Measurements from ENCODE around the gene NR5A2. TPM values are rescaled to one million over a fixed set of nuclear protein-coding genes. Genes with fewer than 3 reads are reported as not detected.

NR5A2 gene
- total RNA-seq, 1 donor from 2014 or later = not detected

DNA sequence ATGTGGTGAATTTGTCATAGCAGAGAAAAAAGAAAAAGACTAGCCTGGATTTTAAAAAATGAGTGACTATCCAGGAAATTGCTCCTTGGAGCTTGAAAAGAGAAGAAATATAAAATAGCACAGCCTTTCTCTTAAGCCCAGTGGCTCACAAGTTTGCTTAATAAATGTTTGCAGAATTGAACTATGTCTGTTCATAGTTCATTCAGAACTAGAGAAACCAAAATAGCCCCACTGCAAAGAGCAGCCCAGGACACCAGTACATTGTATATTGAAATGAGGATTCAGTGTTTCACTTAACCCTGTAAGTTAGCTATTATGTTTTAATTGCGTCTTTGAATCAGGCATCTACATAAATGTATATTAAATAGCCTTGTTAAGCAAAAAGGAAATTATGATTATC is 88.8 kb downstream of the NR5A2 start:
- no peak for DNase-seq (ENCODE audit: low read depth)
- no peak overlapping the region for H3K4me3 ChIP-seq (ENCODE audit: low read depth, low read length)
- TF ChIP-seq, protein P1, sequence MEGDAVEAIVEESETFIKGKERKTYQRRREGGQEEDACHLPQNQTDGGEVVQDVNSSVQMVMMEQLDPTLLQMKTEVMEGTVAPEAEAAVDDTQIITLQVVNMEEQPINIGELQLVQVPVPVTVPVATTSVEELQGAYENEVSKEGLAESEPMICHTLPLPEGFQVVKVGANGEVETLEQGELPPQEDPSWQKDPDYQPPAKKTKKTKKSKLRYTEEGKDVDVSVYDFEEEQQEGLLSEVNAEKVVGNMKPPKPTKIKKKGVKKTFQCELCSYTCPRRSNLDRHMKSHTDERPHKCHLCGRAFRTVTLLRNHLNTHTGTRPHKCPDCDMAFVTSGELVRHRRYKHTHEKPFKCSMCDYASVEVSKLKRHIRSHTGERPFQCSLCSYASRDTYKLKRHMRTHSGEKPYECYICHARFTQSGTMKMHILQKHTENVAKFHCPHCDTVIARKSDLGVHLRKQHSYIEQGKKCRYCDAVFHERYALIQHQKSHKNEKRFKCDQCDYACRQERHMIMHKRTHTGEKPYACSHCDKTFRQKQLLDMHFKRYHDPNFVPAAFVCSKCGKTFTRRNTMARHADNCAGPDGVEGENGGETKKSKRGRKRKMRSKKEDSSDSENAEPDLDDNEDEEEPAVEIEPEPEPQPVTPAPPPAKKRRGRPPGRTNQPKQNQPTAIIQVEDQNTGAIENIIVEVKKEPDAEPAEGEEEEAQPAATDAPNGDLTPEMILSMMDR (conservative IDR thresholded peaks at IDR 0.05; ENCODE audit: low read depth, low read length) = no peak

DNA sequence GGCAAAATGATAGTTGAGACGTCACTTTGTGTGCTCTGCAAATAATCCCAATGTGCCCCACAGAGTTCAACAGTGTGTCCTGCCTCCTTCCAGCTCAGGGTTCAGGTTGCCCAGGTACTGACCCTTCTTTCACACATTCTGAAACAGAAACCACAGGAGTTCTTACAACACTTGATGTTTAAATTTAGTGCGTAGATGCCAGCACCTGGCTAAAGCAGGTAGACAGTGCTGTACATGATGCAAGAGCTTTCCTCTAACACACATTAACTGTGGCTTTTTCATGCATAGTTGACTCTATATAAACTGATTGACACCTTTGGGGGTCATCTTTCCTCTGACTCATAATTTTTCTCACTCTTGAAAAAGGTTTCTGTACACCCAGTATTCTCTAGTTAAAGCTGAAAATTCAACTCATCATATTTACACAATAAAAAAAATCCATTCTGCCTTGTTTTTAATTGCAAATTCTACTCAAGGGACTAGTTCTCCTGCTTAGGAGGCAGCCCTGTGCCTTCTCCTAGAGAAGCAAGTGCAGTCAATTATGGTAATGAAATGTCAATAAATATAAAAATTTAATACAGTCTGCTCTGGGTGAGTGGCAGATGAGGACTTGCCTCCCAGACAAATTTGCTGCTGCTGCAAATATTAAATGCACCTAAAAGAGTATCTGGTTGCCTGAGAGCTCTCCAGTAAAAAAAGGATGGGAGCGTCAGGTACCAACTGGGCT is 91.4 kb downstream of the NR5A2 start:
- DNase-seq (ENCODE audit: low read depth) = no peak
- TF ChIP-seq, protein P1 (conservative IDR thresholded peaks at IDR 0.05; ENCODE audit: low read depth, low read length) = no peak

GRCh38 chr1:200121421-200121820 is 93.9 kb downstream of the NR5A2 start:
- no peak overlapping the region for H3K4me3 ChIP-seq (ENCODE audit: low read depth, low read length)
- TF ChIP-seq, protein P1 (conservative IDR thresholded peaks at IDR 0.05; ENCODE audit: low read depth, low read length) = no peak
- no peak for DNase-seq (ENCODE audit: low read depth)

More for the DNA sequence above, 91.4 kb downstream of the NR5A2 start:
- H3K4me3 ChIP-seq (ENCODE audit: low read depth, low read length) = no peak overlapping the region

DNA sequence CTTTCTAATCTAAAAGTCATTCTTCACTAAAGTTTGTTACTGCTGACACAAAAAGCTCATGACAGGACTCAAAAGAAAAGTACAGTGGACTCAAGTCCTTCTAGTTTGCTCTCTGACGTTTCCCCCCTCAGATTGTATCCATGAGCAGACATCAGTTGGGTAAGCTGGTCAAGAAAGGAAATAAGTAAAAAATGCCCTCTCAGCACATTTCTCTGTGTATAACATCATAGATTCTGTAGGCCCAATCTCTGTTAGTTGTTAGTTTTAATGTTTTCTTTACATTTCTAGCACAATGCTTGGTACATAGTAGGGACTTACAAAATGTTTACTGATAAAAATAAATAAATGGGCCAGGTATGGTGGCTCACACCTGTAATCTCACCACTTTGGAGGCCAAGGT is 96.8 kb downstream of the NR5A2 start:
- TF ChIP-seq, protein P1 (conservative IDR thresholded peaks at IDR 0.05; ENCODE audit: low read depth, low read length) = no peak
- DNase-seq (ENCODE audit: low read depth) = no peak
- H3K4me3 ChIP-seq (ENCODE audit: low read depth, low read length) = no peak overlapping the region

- no peak overlapping the region for H3K4me3 ChIP-seq (ENCODE audit: low read depth, low read length)
- TF ChIP-seq, protein P1 (conservative IDR thresholded peaks at IDR 0.05; ENCODE audit: low read depth, low read length) = no peak
- no peak for DNase-seq (ENCODE audit: low read depth)
Measured at GRCh38 chr1:200128081-200128480, 100.6 kb downstream of the NR5A2 start.

- DNase-seq (ENCODE audit: low read depth) = no peak
- no peak overlapping the region for H3K4me3 ChIP-seq (ENCODE audit: low read depth, low read length)
- TF ChIP-seq, protein P1 (conservative IDR thresholded peaks at IDR 0.05; ENCODE audit: low read depth, low read length) = no peak
Measured at GRCh38 chr1:200128944-200129879, 101.7 kb downstream of the NR5A2 start.
